Measurements from ENCODE around the gene TADA2A.
"Not testable (repeated sequence)": the region's sequence is repeated elsewhere in the genome, so short reads cannot be mapped to it uniquely, and the experiment has no call there.

The TADA2A gene

GRCh38 chr17:37500378-37500777, 93.7 kb downstream of the TADA2A start:
- no peak for DNase-seq

- DNase-seq: no peak
Measured at GRCh38 chr17:37502009-37502936, 95.6 kb downstream of the TADA2A start.

- no peak for DNase-seq
Measured at GRCh38 chr17:37503148-37503547, 96.5 kb downstream of the TADA2A start.

- no peak for DNase-seq
Measured at GRCh38 chr17:37505333-37505732, 98.6 kb downstream of the TADA2A start.

- no peak for DNase-seq
Measured at GRCh38 chr17:37506678-37507077, 100.0 kb downstream of the TADA2A start.

GRCh38 chr17:37507111-37507510, 100.4 kb downstream of the TADA2A start:
- DNase-seq: no peak

- no peak for DNase-seq
Measured at GRCh38 chr17:37510056-37510455, 103.4 kb downstream of the TADA2A start.

- DNase-seq: not testable (repeated sequence)
Measured at GRCh38 chr17:37511642-37512041, 105.0 kb downstream of the TADA2A start.

- no peak for DNase-seq
Measured at GRCh38 chr17:37512442-37513068, 105.9 kb downstream of the TADA2A start.

- DNase-seq: no peak
Measured at GRCh38 chr17:37513711-37514110, 107.0 kb downstream of the TADA2A start.

GRCh38 chr17:37516127-37516571, 109.5 kb downstream of the TADA2A start:
- DNase-seq: no peak

- DNase-seq: no peak
Measured at GRCh38 chr17:37517881-37518280, 111.2 kb downstream of the TADA2A start.

GRCh38 chr17:37518826-37519225, 112.1 kb downstream of the TADA2A start:
- no peak for DNase-seq

- DNase-seq: no peak
Measured at GRCh38 chr17:37519251-37519985, 112.7 kb downstream of the TADA2A start.

- DNase-seq: no peak
Measured at GRCh38 chr17:37520174-37520573, 113.5 kb downstream of the TADA2A start.

GRCh38 chr17:37521821-37522220, 115.1 kb downstream of the TADA2A start:
- DNase-seq: no peak

- DNase-seq: no peak
Measured at GRCh38 chr17:37523715-37524219, 117.1 kb downstream of the TADA2A start.

- DNase-seq: peak; percentile 57
Measured at GRCh38 chr17:37527249-37527851, 120.7 kb downstream of the TADA2A start.
